Measurements from ENCODE around the gene ZNF462.
A peak's percentile ranks its signal among the peaks of the same experiment; 100 is the strongest.

The ZNF462 gene

DNA sequence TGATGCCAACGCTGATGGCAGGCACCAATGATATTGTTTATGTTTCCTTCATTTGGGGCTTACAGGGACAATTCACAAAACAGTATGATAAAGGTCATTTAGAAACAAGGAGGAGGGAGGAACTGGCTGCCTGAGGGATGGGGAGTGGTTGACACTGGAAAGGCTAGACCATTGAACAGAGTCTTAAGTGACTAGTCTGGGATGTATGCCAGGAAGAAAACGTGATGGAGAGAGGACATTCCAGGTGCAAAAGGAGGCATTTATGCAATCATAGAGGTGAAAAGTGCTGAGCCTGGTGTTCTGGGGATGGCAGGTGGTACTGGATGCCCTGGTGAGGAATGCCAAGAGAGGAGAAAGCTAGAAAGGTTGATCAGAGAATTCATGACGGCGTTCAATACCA lies 153.4 kb downstream of the ZNF462 start:
- no peak for DNase-seq

GRCh38 chr9:107018861-107019545 lies 156.0 kb downstream of the ZNF462 start:
- no peak for DNase-seq

GRCh38 chr9:107020040-107020530 lies 157.1 kb downstream of the ZNF462 start:
- no peak for DNase-seq

- no peak for DNase-seq
These were observed 161.2 kb downstream of the ZNF462 start for GRCh38 chr9:107024193-107024592.

GRCh38 chr9:107025260-107026035 lies 162.5 kb downstream of the ZNF462 start:
- DNase-seq = no peak

GRCh38 chr9:107029146-107029545 lies 166.2 kb downstream of the ZNF462 start:
- DNase-seq = no peak

DNA sequence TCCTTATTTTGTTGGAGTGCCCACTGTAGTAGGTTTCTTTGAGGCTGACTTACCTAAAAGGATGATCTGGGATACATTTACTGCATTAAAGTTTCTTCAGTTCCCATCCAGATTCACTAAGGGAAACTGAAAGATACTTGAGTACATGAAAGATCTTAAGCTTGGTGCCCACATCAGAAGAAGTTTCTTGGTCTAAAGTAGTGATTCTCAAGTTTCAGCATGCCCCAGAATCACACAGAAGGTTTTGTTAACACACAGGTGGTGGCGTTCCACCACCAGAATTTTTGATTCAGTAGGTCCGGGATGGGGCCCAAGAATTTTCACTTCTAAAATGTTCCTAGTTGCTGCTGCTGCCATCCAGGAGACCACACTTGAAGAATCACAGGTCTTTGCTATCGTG lies 171.0 kb downstream of the ZNF462 start:
- no peak for DNase-seq

DNA sequence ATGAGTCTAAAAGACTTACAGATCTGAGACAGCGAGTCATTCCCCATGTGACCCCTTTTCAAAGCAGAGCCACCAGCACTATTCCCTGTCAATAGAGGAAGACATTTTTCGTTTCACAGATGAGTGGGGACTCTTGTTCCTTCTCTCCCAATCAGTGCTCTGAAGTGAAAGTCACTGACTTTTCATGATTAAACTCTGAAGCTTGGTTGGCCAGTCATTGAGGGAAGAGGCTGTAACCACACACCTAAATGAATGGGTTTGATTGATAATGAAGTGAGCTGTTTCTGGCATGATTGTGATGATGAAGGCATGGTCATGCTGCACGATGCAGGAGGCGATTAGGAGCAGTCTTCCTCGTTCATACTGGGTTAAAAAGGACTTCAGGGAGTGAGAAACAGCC lies 171.9 kb downstream of the ZNF462 start:
- DNase-seq = no peak

DNA sequence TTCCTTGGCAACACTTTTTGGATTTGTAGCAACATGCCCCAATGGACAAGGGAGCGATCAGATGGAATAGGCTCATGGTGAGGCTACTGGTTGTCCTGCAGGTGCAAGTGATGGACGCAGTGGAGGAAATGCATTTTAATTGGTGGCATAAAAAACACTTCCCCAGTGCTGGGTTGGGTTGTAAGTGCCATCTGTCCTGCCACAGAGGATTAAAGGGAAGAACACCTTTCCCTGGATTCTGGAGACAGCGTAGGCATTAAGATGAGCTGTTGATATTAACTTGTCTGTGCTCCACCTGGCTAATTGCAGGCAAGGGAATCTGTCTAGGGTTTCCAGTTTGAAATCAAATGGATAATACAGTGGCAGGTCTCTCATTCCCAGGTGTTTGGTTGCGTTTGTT lies 173.4 kb downstream of the ZNF462 start:
- DNase-seq = no peak

DNA sequence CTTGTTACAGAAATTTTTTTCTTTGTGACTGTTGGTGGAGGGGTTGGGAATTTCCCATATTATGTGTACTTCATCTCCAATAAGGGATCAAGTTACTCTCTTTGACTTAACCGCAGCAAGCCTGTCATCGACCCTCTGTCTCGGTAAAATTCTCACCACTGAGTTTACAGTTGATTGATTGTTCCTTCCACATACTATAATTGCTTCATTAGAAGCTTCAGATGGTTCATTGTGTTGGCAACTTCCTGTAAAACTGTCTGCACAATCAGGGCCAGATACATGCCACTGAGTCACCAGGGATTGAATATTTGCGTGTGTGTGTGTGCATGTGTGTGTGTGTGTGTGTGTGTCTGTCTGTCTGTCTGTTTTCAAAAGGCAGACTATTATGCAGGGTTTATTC lies 176.6 kb downstream of the ZNF462 start:
- DNase-seq = no peak

DNA sequence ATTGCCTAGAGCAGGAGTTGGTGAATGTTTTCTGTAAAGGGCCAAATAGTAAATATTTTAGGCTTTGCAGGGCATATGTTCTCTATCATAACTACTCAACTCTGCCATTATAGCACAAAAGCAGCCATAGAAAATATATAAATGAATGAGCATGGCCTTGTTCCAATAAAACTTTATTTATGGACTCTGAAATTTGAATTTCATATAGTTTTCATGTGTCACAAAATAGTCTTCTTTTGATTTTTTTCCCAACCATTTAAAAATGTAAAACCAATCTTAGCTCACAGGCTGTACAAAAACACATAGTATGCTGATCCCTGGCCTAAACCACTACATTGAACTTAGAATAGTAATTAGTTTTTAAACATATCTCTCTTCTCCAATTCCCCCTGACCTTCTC lies 179.6 kb downstream of the ZNF462 start:
- no peak for DNase-seq

GRCh38 chr9:107043886-107044285 lies 180.9 kb downstream of the ZNF462 start:
- DNase-seq = peak in 1 of 2 experiments; percentile 61

- no peak for DNase-seq
These were observed 181.9 kb downstream of the ZNF462 start for GRCh38 chr9:107044872-107045271.

- no peak for DNase-seq
These were observed 183.7 kb downstream of the ZNF462 start for GRCh38 chr9:107046692-107047091.

DNA sequence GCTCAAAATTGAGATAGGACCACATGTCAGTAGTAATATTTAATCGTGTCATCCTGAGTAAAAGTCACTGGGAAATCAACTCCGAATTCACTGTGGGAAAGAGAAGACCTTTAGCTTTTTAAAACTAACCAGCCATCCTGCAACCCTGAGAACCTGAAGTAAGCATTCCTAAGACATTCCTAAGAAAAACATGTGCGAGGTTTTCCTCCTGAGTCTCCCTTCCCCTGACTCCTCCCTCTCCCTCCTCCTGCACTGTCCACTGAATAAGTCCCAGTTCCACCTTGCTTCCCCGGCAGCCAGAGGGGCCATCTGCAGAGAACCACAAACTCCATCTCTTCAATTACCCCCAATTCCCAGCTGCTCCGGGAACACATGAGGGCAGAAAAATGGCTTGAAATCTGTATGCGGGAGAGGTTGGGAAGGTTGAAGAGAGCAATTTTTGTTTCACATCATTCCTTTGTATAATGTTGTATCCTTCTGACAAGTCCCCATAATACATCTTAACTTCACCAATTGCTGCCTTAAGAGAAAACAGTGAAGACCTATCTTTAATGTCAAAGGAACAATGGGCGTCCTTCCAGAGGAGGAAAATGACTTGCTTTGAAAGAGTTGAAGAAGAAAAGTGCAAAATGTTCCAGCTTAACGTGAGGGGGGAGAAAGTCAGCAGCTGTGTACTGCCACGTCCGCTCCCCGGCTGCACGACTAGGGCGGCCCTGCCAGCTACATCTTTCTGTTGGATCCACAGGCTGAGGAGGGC lies 186.3 kb downstream of the ZNF462 start:
- no peak for DNase-seq

DNA sequence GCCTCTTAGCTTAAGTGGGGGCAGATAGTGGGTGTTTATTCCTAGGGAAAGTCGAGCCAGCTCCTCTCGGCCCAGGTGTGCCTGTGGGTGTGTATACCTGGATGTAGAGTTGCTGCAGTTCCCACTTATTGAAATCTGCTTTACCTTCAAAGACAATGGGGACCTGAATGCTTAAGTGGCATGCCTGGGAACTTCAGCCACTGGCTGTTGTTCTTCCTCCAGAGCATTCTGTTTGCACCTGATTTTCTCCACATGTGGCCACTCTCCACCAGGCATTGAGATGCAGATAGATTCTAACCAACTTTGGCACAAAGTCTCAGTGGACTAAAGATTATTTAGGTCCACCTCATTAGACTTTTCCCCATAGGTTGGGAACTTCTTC lies 186.8 kb downstream of the ZNF462 start:
- DNase-seq = no peak

DNA sequence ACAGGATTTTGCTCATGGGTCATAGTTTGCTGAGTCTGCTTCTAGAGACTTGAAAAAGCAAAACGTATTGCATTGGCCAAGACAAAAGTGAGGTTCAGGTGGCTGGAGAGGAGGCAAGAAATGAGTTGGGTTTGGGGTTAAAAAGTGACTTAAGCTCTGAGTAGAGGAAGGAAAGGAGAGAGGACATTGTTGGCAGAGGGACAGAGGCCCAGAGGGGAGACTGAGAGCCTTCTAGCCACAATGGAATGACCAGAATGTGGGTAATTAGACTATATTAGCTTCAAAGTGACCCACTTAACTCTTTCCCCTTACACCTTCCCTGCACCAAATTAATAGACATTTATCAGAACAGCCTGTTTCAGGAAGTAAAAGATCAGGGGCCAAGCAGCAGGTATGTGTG lies 188.4 kb downstream of the ZNF462 start:
- no peak for DNase-seq

- no peak for DNase-seq
These were observed 191.2 kb downstream of the ZNF462 start for GRCh38 chr9:107054146-107054545.

DNA sequence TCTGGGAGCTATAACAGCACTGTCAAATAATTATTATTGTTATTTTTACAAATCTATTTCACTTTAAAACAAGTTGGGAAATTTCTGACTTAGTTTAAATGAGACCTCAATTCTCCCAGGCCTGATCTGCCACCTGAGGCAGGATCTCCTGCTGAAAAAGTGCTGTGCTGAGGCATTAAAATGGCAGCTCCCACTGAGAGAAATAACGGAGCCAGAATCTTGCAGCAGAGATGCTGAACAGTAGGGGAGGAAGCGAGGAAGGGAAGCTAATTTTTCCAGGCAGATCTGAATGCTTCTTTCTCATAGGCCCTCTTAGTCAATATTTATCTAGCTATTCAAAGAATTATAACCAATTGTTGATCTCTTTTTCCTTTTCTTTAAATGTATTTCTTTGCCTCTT lies 196.3 kb downstream of the ZNF462 start:
- no peak for DNase-seq

- DNase-seq = no peak
These were observed 197.1 kb downstream of the ZNF462 start for GRCh38 chr9:107060062-107060461.

Data from NCI-H446 (cell line).